HCT116 (cell line): ENCODE measurements around the gene LNPEP.

Experiments
- CTCF ChIP-seq, 3 experiments: fragments of 200-600 bp in 1 of 3; sonication (generic) in 1 of 3; IDR thresholded peaks in 2 of 3; conservative IDR thresholded peaks in 1 of 3; 2 replicates each; pipeline ENCODE4 v1.5.1; 2012 to 2017; ENCODE audit warnings: low read depth in 2 of 3, low read length in 2 of 3, antibody characterized with exemption in 1 of 3, borderline replicate concordance in 1 of 3, control low read depth in 1 of 3, mild to moderate bottlenecking in 1 of 3, mixed read lengths in 1 of 3, mixed run types in 1 of 3, moderate library complexity in 1 of 3; ENCODE audit not compliant: insufficient read depth in 1 of 3
- EZH2phosphoT487 ChIP-seq: fragments of 200-600 bp; IDR thresholded peaks from 2 replicates; pipeline ENCODE4 v1.6.1; 2018; ENCODE audit warnings: antibody characterized with exemption, borderline replicate concordance
- JUND ChIP-seq: IDR thresholded peaks from 2 replicates; pipeline ENCODE4 v1.6.1; 2012
- POLR2A ChIP-seq: IDR thresholded peaks from 2 replicates; pipeline ENCODE4 v1.7.0; 2011; ENCODE audit warnings: borderline replicate concordance; ENCODE audit not compliant: insufficient read depth, insufficient read length; ENCODE audit errors: extremely low read depth
- POLR2AphosphoS5 ChIP-seq: IDR thresholded peaks from 2 replicates; pipeline ENCODE4 v1.6.1; 2011; ENCODE audit warnings: mild to moderate bottlenecking, low read depth, low read length, moderate library complexity
- ZNF274 ChIP-seq: fragments of 200-500 bp; sonication (Bioruptor generic); IDR thresholded peaks from 2 replicates; pipeline ENCODE4 v1.6.1; 2014; ENCODE audit warnings: mild to moderate bottlenecking, low read depth, low read length, inconsistent platforms
- TF ChIP-seq, protein P1 (sequence below): IDR thresholded peaks from 2 replicates; pipeline ENCODE4 v1.6.1; 2012; ENCODE audit warnings: low read depth
- TF ChIP-seq, protein P2 (sequence below): IDR thresholded peaks from 2 replicates; pipeline ENCODE4 v1.6.1; 2012

DNA sequence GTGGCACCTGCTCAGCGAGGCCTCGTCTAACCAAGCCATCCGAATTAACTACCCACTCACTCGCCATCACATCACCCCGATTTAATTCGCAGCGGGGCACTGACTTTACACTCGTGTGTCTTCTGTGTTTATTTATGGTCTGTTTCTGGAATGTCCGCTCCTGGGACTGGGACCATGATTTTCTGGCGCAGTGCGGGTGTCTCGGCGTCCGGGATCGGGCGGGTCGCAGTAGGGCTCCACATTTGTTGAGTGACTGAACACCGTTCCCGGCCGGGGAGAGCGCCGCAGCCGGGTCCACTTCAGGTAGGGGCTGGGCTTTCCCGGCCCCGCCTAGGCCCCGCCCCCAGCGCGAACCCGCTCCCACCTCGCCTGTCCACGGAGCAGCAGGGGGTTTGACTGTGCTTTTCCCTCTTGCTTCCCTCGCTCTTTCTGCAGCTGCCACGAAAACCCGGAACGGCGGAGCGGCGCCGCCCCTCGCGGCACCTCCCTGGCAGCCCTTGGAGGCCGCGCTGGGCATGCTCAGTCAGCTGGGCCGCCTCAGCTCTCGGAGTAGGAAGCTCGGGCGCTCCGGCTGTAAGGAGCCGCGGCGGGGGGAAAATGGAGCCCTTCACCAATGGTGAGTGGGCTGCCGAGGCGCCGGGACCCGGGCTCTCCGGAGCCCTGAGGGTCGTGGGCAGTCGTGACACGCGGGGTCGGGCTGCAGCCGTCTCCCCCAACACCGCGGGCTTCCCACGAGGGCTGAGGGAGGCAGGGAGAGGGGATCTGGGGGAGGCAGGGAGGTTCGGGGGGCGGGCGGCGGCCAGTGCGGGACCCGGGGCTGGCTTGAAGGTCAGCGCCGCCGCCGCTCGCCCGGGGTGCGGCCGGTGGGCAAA, at the start of gene LNPEP:
- TF ChIP-seq, protein P1, sequence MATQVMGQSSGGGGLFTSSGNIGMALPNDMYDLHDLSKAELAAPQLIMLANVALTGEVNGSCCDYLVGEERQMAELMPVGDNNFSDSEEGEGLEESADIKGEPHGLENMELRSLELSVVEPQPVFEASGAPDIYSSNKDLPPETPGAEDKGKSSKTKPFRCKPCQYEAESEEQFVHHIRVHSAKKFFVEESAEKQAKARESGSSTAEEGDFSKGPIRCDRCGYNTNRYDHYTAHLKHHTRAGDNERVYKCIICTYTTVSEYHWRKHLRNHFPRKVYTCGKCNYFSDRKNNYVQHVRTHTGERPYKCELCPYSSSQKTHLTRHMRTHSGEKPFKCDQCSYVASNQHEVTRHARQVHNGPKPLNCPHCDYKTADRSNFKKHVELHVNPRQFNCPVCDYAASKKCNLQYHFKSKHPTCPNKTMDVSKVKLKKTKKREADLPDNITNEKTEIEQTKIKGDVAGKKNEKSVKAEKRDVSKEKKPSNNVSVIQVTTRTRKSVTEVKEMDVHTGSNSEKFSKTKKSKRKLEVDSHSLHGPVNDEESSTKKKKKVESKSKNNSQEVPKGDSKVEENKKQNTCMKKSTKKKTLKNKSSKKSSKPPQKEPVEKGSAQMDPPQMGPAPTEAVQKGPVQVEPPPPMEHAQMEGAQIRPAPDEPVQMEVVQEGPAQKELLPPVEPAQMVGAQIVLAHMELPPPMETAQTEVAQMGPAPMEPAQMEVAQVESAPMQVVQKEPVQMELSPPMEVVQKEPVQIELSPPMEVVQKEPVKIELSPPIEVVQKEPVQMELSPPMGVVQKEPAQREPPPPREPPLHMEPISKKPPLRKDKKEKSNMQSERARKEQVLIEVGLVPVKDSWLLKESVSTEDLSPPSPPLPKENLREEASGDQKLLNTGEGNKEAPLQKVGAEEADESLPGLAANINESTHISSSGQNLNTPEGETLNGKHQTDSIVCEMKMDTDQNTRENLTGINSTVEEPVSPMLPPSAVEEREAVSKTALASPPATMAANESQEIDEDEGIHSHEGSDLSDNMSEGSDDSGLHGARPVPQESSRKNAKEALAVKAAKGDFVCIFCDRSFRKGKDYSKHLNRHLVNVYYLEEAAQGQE = no peak
- no peak for TF ChIP-seq EZH2phosphoT487
- TF ChIP-seq, protein P2, sequence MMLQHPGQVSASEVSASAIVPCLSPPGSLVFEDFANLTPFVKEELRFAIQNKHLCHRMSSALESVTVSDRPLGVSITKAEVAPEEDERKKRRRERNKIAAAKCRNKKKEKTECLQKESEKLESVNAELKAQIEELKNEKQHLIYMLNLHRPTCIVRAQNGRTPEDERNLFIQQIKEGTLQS = no peak
- peak; percentile 83 for TF ChIP-seq JUND
- peak; percentile 71 for TF ChIP-seq POLR2A
- TF ChIP-seq POLR2AphosphoS5 = peak; percentile 77
- no peak for TF ChIP-seq CTCF (IDR thresholded peaks at IDR 0.05 in 2 of 3, conservative IDR thresholded peaks at IDR 0.05 in 1 of 3; ENCODE audit: borderline replicate concordance in 1 of 3, insufficient read depth in 1 of 3, low read depth in 2 of 3, low read length in 2 of 3)
- TF ChIP-seq ZNF274 = no peak
